Measurements from ENCODE around the gene RAB40C.

GRCh38 chr16:678209-678857 is 88.5 kb downstream of the RAB40C start:
- TF ChIP-seq CTCF (IDR thresholded peaks at IDR 0.05) (no peak), EP300 (IDR thresholded peaks at IDR 0.05) (no peak), POLR2A (IDR thresholded peaks at IDR 0.05) (no peak), POLR2AphosphoS5 (IDR thresholded peaks at IDR 0.05) (no peak)
